ENCODE measurements around the gene GRIP2.

GRCh38 chr3:14477311-14477935 is 62.7 kb downstream of the GRIP2 start:
- TF ChIP-seq, protein P1, sequence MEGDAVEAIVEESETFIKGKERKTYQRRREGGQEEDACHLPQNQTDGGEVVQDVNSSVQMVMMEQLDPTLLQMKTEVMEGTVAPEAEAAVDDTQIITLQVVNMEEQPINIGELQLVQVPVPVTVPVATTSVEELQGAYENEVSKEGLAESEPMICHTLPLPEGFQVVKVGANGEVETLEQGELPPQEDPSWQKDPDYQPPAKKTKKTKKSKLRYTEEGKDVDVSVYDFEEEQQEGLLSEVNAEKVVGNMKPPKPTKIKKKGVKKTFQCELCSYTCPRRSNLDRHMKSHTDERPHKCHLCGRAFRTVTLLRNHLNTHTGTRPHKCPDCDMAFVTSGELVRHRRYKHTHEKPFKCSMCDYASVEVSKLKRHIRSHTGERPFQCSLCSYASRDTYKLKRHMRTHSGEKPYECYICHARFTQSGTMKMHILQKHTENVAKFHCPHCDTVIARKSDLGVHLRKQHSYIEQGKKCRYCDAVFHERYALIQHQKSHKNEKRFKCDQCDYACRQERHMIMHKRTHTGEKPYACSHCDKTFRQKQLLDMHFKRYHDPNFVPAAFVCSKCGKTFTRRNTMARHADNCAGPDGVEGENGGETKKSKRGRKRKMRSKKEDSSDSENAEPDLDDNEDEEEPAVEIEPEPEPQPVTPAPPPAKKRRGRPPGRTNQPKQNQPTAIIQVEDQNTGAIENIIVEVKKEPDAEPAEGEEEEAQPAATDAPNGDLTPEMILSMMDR (optimal IDR thresholded peaks at IDR 0.05 in 1 of 3, IDR thresholded peaks at IDR 0.05 in 1 of 3, conservative IDR thresholded peaks at IDR 0.05 in 1 of 3; ENCODE audit: extremely low read depth in 1 of 3, insufficient read depth in 2 of 3, low read length in 3 of 3) = no peak
- no peak for TF ChIP-seq EZH2 (IDR thresholded peaks at IDR 0.05; ENCODE audit: low read length)
